Neural cell (in vitro differentiated cells): ENCODE results near the gene GRIK3. TPM values are rescaled to one million over a fixed set of nuclear protein-coding genes. Genes with fewer than 3 reads are reported as not detected.

Experiments
- H2AFZ ChIP-seq: fragments of 200-600, 300-800 bp; sonication (generic), shearing (Covaris generic); 2 replicates; pipeline ENCODE4 v1.6.0; 2014; ENCODE audit warnings: low read depth, mild to moderate bottlenecking, antibody characterized with exemption, low read length, moderate library complexity
- H3F3A ChIP-seq: fragments of 200-600 bp; shearing (Covaris generic); 2 replicates; pipeline ENCODE4 v1.6.1; 2016; ENCODE audit warnings: mild to moderate bottlenecking, moderate library complexity, mixed read lengths, antibody characterized with exemption, low read length; ENCODE audit not compliant: insufficient read depth, poor library complexity, severe bottlenecking
- H3K27ac ChIP-seq: fragments of 200-600, 300-800 bp; sonication (generic), shearing (Covaris generic); 2 replicates; pipeline ENCODE4 v1.5.1; 2014; ENCODE audit warnings: mild to moderate bottlenecking, low read length, moderate library complexity
- H3K27me3 ChIP-seq: fragments of 300-800, 200-600 bp; sonication (generic), shearing (Covaris generic); 2 replicates; pipeline ENCODE4 v1.6.0; 2014; ENCODE audit warnings: mild to moderate bottlenecking, low read depth, low read length, moderate library complexity; ENCODE audit not compliant: insufficient read depth
- H3K36me3 ChIP-seq: fragments of 300-800, 200-600 bp; sonication (generic), shearing (Covaris generic); 2 replicates; pipeline ENCODE4 v1.5.1; 2014; ENCODE audit warnings: mild to moderate bottlenecking, antibody characterized with exemption, low read length, moderate library complexity; ENCODE audit not compliant: insufficient read depth
- H3K4me2 ChIP-seq: fragments of 300-800, 200-600 bp; sonication (generic), shearing (Covaris generic); 2 replicates; pipeline ENCODE4 v1.6.0; 2014; ENCODE audit warnings: mild to moderate bottlenecking, low read length
- H3K4me3 ChIP-seq: fragments of 300-800, 200-600 bp; sonication (generic), shearing (Covaris generic); 2 replicates; pipeline ENCODE4 v1.5.1; 2014; ENCODE audit warnings: mild to moderate bottlenecking, low read length, moderate library complexity
- H3K79me2 ChIP-seq: fragments of 200-600 bp; shearing (Covaris generic); replicated peaks from 2 replicates; pipeline ENCODE4 v1.6.0; 2014; ENCODE audit warnings: mild to moderate bottlenecking, low read length, moderate library complexity; ENCODE audit not compliant: insufficient read depth
- H3K9ac ChIP-seq: fragments of 300-800, 200-600 bp; sonication (generic), shearing (Covaris generic); 2 replicates; pipeline ENCODE4 v1.6.1; 2016; ENCODE audit warnings: mild to moderate bottlenecking, low read length, mixed read lengths
- H3K9me2 ChIP-seq: fragments of 200-600 bp; shearing (Covaris generic); 2 replicates; pipeline ENCODE4 v1.6.1; 2016; ENCODE audit warnings: mild to moderate bottlenecking, low read length, mixed read lengths; ENCODE audit not compliant: insufficient read depth
- H3K9me3 ChIP-seq: fragments of 200-600, 300-800 bp; sonication (generic), shearing (Covaris generic); 2 replicates; pipeline ENCODE4 v1.6.1; 2016; ENCODE audit warnings: mild to moderate bottlenecking, mixed run types, low read length, moderate library complexity, mixed read lengths
- H4K20me1 ChIP-seq: fragments of 200-600 bp; shearing (Covaris generic); 2 replicates; pipeline ENCODE4 v1.6.1; 2016; ENCODE audit warnings: mild to moderate bottlenecking, mixed run types; ENCODE audit not compliant: insufficient read depth
- EP300 ChIP-seq: fragments of 450-650 bp; conservative IDR thresholded peaks from 2 replicates; pipeline ENCODE4 v1.6.1; 2014; ENCODE audit warnings: antibody characterized with exemption, mild to moderate bottlenecking, moderate library complexity; ENCODE audit not compliant: poor library complexity, severe bottlenecking
- EZH2 ChIP-seq: fragments of 200-600, 300-800 bp; shearing (Covaris generic), sonication (generic); IDR thresholded peaks from 2 replicates; pipeline ENCODE4 v1.6.1; 2014; ENCODE audit warnings: antibody characterized with exemption, low read length, borderline replicate concordance, mild to moderate bottlenecking; ENCODE audit not compliant: insufficient read depth, poor library complexity, severe bottlenecking
- MXI1 ChIP-seq: fragments of 450-650 bp; conservative IDR thresholded peaks from 2 replicates; pipeline ENCODE4 v1.6.1; 2014; ENCODE audit warnings: antibody characterized with exemption, mild to moderate bottlenecking; ENCODE audit not compliant: poor library complexity, severe bottlenecking
- POLR2AphosphoS5 ChIP-seq: IDR thresholded peaks from 2 replicates; pipeline ENCODE4 v1.6.1; 2012
- RAD21 ChIP-seq: fragments of 450-650 bp; conservative IDR thresholded peaks from 2 replicates; pipeline ENCODE4 v1.6.1; 2014; ENCODE audit warnings: antibody characterized with exemption, mild to moderate bottlenecking, moderate library complexity
- SMC3 ChIP-seq: fragments of 450-650 bp; conservative IDR thresholded peaks from 2 replicates; pipeline ENCODE4 v1.6.1; 2014; ENCODE audit warnings: antibody characterized with exemption, mild to moderate bottlenecking, moderate library complexity; ENCODE audit not compliant: poor library complexity
- TAF1 ChIP-seq: IDR thresholded peaks from 2 replicates; pipeline ENCODE4 v1.6.1; 2012; ENCODE audit warnings: low read depth
- polyA plus RNA-seq: library from polyadenylated mRNA; depleted of rRNA; stranded (reverse); fragments of >200 nt; gene quantifications from 2 replicates; pipeline ENCODE4 v1.2.3, GENCODE V29; 2014
- TF ChIP-seq, protein P1 (sequence below): IDR thresholded peaks from 2 replicates; pipeline ENCODE4 v1.6.1; 2012; ENCODE audit warnings: borderline replicate concordance
- TF ChIP-seq, protein P2 (sequence below): fragments of 450-650 bp; IDR thresholded peaks from 2 replicates; pipeline ENCODE4 v1.5.1; 2014; ENCODE audit warnings: antibody characterized with exemption, mild to moderate bottlenecking, moderate library complexity; ENCODE audit not compliant: poor library complexity, severe bottlenecking

Gene GRIK3
- polyA plus RNA-seq, 1 donor from 2014 or later, result 5.0 TPM

DNA sequence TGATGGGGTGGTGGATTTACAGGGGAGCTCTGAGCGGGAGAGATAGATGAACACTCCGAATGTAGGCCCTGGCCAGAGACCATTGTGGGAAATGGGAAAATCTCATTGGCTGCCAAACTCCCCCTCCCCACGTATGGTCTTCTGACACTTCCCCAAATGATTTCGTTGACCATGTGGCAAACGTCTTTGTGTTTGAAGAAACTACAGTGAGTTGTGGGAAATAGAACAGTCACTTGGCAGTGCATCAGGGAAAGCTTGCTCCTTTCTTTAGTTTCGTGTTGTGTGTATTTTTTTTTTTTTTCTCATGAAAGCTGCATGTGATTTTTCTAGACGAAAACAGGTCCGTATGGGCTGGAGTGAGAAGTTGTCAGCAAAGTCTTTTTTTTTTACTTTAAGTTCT is 25.0 kb upstream of the GRIK3 start:
- no peaks in the 10 kb centered on the region for H4K20me1 ChIP-seq
- H3K4me2 ChIP-seq, result no peak overlapping the region
- H3F3A ChIP-seq, result no peaks in the 10 kb centered on the region
- no peaks in the 10 kb centered on the region for H3K27me3 ChIP-seq
- no peaks in the 10 kb centered on the region for H3K9me3 ChIP-seq
- no peak overlapping the region for H3K4me3 ChIP-seq
- H3K9me2 ChIP-seq, result no peaks in the 10 kb centered on the region
- no peak overlapping the region for H2AFZ ChIP-seq
- H3K9ac ChIP-seq, result no peak overlapping the region
- TF ChIP-seq EZH2 (no peak), POLR2AphosphoS5 (no peak), TAF1 (no peak), MXI1 (no peak), RAD21 (no peak), SMC3 (no peak), EP300 (no peak)
- TF ChIP-seq, protein P1, sequence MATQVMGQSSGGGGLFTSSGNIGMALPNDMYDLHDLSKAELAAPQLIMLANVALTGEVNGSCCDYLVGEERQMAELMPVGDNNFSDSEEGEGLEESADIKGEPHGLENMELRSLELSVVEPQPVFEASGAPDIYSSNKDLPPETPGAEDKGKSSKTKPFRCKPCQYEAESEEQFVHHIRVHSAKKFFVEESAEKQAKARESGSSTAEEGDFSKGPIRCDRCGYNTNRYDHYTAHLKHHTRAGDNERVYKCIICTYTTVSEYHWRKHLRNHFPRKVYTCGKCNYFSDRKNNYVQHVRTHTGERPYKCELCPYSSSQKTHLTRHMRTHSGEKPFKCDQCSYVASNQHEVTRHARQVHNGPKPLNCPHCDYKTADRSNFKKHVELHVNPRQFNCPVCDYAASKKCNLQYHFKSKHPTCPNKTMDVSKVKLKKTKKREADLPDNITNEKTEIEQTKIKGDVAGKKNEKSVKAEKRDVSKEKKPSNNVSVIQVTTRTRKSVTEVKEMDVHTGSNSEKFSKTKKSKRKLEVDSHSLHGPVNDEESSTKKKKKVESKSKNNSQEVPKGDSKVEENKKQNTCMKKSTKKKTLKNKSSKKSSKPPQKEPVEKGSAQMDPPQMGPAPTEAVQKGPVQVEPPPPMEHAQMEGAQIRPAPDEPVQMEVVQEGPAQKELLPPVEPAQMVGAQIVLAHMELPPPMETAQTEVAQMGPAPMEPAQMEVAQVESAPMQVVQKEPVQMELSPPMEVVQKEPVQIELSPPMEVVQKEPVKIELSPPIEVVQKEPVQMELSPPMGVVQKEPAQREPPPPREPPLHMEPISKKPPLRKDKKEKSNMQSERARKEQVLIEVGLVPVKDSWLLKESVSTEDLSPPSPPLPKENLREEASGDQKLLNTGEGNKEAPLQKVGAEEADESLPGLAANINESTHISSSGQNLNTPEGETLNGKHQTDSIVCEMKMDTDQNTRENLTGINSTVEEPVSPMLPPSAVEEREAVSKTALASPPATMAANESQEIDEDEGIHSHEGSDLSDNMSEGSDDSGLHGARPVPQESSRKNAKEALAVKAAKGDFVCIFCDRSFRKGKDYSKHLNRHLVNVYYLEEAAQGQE, result no peak
- TF ChIP-seq, protein P2, sequence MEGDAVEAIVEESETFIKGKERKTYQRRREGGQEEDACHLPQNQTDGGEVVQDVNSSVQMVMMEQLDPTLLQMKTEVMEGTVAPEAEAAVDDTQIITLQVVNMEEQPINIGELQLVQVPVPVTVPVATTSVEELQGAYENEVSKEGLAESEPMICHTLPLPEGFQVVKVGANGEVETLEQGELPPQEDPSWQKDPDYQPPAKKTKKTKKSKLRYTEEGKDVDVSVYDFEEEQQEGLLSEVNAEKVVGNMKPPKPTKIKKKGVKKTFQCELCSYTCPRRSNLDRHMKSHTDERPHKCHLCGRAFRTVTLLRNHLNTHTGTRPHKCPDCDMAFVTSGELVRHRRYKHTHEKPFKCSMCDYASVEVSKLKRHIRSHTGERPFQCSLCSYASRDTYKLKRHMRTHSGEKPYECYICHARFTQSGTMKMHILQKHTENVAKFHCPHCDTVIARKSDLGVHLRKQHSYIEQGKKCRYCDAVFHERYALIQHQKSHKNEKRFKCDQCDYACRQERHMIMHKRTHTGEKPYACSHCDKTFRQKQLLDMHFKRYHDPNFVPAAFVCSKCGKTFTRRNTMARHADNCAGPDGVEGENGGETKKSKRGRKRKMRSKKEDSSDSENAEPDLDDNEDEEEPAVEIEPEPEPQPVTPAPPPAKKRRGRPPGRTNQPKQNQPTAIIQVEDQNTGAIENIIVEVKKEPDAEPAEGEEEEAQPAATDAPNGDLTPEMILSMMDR, result no peak
- H3K36me3 ChIP-seq, result no peaks in the 10 kb centered on the region
- H3K27ac ChIP-seq, result no peak overlapping the region
- H3K79me2 ChIP-seq, result no peaks in the 10 kb centered on the region

DNA sequence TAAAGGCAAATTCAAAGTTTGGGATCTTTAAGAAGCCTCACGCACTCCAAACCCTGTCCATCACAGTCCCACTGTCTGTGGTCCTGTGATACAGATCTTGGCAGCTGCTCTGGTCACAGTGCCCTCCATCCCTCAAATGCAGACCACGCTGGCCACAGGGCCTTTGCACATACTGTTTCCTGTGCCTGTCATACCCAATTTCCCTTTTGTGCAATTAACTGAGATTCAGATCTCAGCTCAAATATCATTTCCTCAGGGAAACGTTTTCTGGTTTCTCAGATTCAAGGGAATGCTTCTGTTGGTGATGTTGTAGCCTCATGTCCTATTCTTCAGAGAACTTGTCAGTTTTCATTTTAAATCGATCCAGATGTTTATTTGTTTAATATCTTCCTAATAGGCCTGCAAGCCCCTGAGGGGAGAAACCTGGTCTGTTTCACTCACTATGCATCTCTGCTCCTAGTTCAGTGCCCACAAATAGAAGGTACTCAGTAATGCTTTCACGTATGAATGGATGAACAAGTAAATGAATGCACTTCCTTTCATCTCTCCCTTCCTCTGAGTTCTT is 24.2 kb upstream of the GRIK3 start:
- H3K4me3 ChIP-seq, result no peak overlapping the region
- no peaks in the 10 kb centered on the region for H3K36me3 ChIP-seq
- no peaks in the 10 kb centered on the region for H3K27me3 ChIP-seq

More for the DNA sequence above, 24.2 kb upstream of the GRIK3 start:
- no peak overlapping the region for H3K9ac ChIP-seq
- H3F3A ChIP-seq, result no peaks in the 10 kb centered on the region
- TF ChIP-seq SMC3, result no peak
- no peak for TF ChIP-seq EP300
- TF ChIP-seq TAF1, result no peak
- no peak for TF ChIP-seq RAD21
- no peak for TF ChIP-seq POLR2AphosphoS5
- no peak for TF ChIP-seq EZH2
- no peak for TF ChIP-seq MXI1
- H4K20me1 ChIP-seq, result no peaks in the 10 kb centered on the region
- H2AFZ ChIP-seq, result no peak overlapping the region
- H3K79me2 ChIP-seq, result no peaks in the 10 kb centered on the region
- H3K9me2 ChIP-seq, result no peaks in the 10 kb centered on the region
- no peak overlapping the region for H3K4me2 ChIP-seq
- no peaks in the 10 kb centered on the region for H3K9me3 ChIP-seq
- H3K27ac ChIP-seq, result no peak overlapping the region
